Osteoblast (primary cell): ENCODE measurements around the gene PRSS3. TPM values are rescaled to one million over a fixed set of nuclear protein-coding genes. Genes with fewer than 3 reads are reported as not detected.
"Not testable (repeated sequence)": the region's sequence is repeated elsewhere in the genome, so short reads cannot be mapped to it uniquely, and the experiment has no call there.

Experiments used
- DNase-seq: peaks from one replicate; pipeline ENCODE4 v3.0.0; 2011; ENCODE audit warnings: low spot score, mixed read lengths; ENCODE audit not compliant: insufficient read length; ENCODE audit errors: missing footprints
- H2AFZ ChIP-seq: 2 replicates; pipeline ENCODE4 v1.6.0; 2011; ENCODE audit warnings: mild to moderate bottlenecking, low read length
- H3K27ac ChIP-seq: 2 replicates; pipeline ENCODE4 v1.5.1; 2011; ENCODE audit warnings: mild to moderate bottlenecking, low read depth, low read length, moderate library complexity
- H3K27me3 ChIP-seq: 2 replicates; pipeline ENCODE4 v1.6.0; 2012; ENCODE audit warnings: mild to moderate bottlenecking, control low read depth, inconsistent platforms, low read length, moderate library complexity; ENCODE audit not compliant: insufficient read depth
- H3K36me3 ChIP-seq: 2 replicates; pipeline ENCODE4 v1.5.1; 2011; ENCODE audit warnings: mild to moderate bottlenecking, low read length, control low read depth, moderate library complexity; ENCODE audit not compliant: insufficient read depth
- H3K4me1 ChIP-seq: 2 replicates; pipeline ENCODE4 v1.5.1; 2011; ENCODE audit warnings: mild to moderate bottlenecking, low read length, control low read depth, moderate library complexity; ENCODE audit not compliant: insufficient read depth
- H3K4me2 ChIP-seq: 2 replicates; pipeline ENCODE4 v1.6.0; 2011; ENCODE audit warnings: mild to moderate bottlenecking, low read length; ENCODE audit not compliant: insufficient read depth
- H3K4me3 ChIP-seq: fragments of 200-600 bp; sonication (generic); 3 replicates; pipeline ENCODE4 v1.5.1; 2012; ENCODE audit warnings: mild to moderate bottlenecking, low read length, inconsistent platforms; ENCODE audit not compliant: insufficient read depth
- H3K79me2 ChIP-seq: 2 replicates; pipeline ENCODE4 v1.6.0; 2012; ENCODE audit warnings: mild to moderate bottlenecking, low read length, control low read depth, inconsistent platforms; ENCODE audit not compliant: insufficient read depth
- H3K9me3 ChIP-seq: 2 replicates; pipeline ENCODE4 v1.5.1; 2011; ENCODE audit warnings: low read depth, low read length, control low read depth
- H4K20me1 ChIP-seq: 2 replicates; pipeline ENCODE4 v1.6.0; 2012; ENCODE audit warnings: mild to moderate bottlenecking, low read length, control low read depth; ENCODE audit not compliant: insufficient read depth
- total RNA-seq: library from RNA; depleted of rRNA; stranded (reverse); fragments of >200 nt; gene quantifications from 2 replicates; pipeline ENCODE4 v1.2.3, GENCODE V29; 2012
- TF ChIP-seq, protein P1 (sequence below): IDR thresholded peaks from 2 replicates; pipeline ENCODE4 v1.5.1; 2011; ENCODE audit warnings: mild to moderate bottlenecking, low read depth, low read length, moderate library complexity; ENCODE audit errors: extremely low read depth

The PRSS3 gene
- total RNA-seq, 1 donor = 2.2 TPM

DNA sequence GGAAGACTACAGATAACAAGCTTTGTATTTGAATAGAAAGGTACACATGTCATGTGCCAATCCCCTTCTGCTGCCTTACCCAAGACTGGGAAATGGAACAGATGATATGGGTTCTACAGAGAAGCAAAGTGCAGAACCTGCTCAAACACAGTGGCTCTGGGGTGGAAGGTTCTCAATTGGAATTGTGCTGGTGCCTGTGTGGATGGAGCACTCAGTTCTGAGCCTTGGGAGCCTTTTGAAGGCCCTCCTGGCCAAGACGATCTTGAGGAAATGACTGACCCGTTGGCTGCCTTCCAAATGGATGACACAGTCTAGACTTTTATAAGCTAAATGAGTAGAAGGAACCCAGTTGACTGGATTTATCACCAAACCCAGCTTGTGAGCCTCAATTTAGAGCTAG is 4.2 kb upstream of the PRSS3 start:
- TF ChIP-seq, protein P1, sequence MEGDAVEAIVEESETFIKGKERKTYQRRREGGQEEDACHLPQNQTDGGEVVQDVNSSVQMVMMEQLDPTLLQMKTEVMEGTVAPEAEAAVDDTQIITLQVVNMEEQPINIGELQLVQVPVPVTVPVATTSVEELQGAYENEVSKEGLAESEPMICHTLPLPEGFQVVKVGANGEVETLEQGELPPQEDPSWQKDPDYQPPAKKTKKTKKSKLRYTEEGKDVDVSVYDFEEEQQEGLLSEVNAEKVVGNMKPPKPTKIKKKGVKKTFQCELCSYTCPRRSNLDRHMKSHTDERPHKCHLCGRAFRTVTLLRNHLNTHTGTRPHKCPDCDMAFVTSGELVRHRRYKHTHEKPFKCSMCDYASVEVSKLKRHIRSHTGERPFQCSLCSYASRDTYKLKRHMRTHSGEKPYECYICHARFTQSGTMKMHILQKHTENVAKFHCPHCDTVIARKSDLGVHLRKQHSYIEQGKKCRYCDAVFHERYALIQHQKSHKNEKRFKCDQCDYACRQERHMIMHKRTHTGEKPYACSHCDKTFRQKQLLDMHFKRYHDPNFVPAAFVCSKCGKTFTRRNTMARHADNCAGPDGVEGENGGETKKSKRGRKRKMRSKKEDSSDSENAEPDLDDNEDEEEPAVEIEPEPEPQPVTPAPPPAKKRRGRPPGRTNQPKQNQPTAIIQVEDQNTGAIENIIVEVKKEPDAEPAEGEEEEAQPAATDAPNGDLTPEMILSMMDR = no peak
- peaks cover 4% of the 10 kb centered on the region for H3K27me3 ChIP-seq
- peak; percentile 48 for DNase-seq

DNA sequence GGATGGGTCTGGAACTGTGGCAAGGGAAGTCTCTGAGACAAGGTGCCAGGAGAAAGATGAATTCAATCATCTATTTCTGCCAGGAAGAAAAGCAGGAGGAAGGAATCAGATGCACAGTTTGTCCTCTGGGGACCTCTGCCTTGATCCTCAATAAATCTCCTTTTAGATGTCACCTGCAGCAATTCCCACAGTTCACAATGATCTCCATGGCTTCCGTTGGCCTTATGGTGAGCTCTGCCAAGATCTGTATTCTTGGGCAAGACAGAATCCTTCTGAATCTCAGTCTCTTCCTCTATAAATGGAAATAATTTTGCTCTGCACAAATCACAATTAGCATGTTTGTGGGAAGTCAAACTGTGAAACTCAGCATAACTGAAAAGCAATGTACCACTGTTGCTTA is 1.9 kb upstream of the PRSS3 start:
- not testable (repeated sequence) for H3K9me3 ChIP-seq, H3K27ac ChIP-seq, H3K36me3 ChIP-seq, H4K20me1 ChIP-seq, DNase-seq, H3K4me3 ChIP-seq, H3K4me1 ChIP-seq, H2AFZ ChIP-seq, H3K4me2 ChIP-seq, H3K79me2 ChIP-seq
- peaks cover 11% of the 10 kb centered on the region for H3K27me3 ChIP-seq

More for the DNA sequence above, 4.2 kb upstream of the PRSS3 start:
- Histone ChIP-seq H2AFZ (no peak overlapping the region), H3K9me3 (no peaks in the 10 kb centered on the region), H3K27ac (no peak overlapping the region), H3K4me3 (no peak overlapping the region), H3K36me3 (no peaks in the 10 kb centered on the region), H4K20me1 (no peaks in the 10 kb centered on the region), H3K4me1 (peaks cover 9% of the 10 kb centered on the region), H3K79me2 (no peaks in the 10 kb centered on the region), H3K4me2 (no peak overlapping the region)

DNA sequence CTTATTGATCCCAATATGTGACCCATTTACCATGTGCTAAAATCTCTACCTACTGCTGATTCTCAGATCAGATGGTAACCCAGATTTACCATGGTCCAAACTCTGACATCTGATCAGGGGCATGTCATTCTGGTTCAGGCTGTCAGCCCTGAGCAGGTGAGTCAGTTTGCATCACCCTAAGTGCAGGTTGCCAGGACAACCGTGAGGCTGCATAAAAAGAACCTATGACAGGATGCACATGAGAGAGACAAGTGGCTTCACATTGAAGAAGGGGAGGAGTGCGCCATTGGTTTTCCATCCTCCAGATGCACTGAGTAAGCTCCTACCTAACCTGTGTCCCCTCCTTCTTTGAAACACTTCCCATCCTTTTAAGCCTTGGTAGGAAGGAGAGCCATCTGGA is 801 bp upstream of the PRSS3 start:
- no peaks in the 10 kb centered on the region for H3K36me3 ChIP-seq
- no peaks in the 10 kb centered on the region for H4K20me1 ChIP-seq
- H3K9me3 ChIP-seq = no peaks in the 10 kb centered on the region
- H3K27me3 ChIP-seq = peaks cover 11% of the 10 kb centered on the region
- H3K4me1 ChIP-seq = peaks cover 9% of the 10 kb centered on the region
- H2AFZ ChIP-seq = no peak overlapping the region
- H3K4me3 ChIP-seq = no peak overlapping the region
- no peak overlapping the region for H3K27ac ChIP-seq
- TF ChIP-seq, protein P1 = no peak
- DNase-seq = no peak
- H3K4me2 ChIP-seq = no peak overlapping the region
- no peaks in the 10 kb centered on the region for H3K79me2 ChIP-seq

DNA sequence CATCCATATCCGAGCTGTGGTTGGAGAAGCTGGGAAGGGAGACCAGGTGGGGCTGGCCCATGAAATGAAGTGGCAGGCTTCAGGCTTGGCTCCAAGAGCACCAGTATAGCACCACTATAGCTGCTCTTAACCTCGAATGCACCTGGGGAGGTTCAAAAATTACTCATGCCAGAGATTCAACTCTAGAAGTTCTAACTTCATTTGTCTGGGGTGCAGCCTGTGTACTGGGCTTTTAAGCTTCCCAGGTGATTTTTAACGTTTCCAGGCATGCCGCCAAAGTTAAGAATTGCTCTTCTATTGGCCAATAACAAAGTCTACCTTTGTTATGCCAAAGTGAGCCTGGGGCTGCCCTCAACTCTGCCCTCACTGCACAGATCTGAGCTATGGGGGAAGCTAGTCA is 458 bp downstream of the PRSS3 start:
- no peak overlapping the region for H3K4me3 ChIP-seq
- H3K4me1 ChIP-seq = peaks cover 9% of the 10 kb centered on the region
- H4K20me1 ChIP-seq = no peaks in the 10 kb centered on the region
- H3K27me3 ChIP-seq = peaks cover 11% of the 10 kb centered on the region
- no peak overlapping the region for H3K4me2 ChIP-seq
- H2AFZ ChIP-seq = no peak overlapping the region
- no peak overlapping the region for H3K27ac ChIP-seq
- no peaks in the 10 kb centered on the region for H3K36me3 ChIP-seq
- no peak for DNase-seq
- TF ChIP-seq, protein P1 = no peak
- no peaks in the 10 kb centered on the region for H3K9me3 ChIP-seq
- no peaks in the 10 kb centered on the region for H3K79me2 ChIP-seq

DNA sequence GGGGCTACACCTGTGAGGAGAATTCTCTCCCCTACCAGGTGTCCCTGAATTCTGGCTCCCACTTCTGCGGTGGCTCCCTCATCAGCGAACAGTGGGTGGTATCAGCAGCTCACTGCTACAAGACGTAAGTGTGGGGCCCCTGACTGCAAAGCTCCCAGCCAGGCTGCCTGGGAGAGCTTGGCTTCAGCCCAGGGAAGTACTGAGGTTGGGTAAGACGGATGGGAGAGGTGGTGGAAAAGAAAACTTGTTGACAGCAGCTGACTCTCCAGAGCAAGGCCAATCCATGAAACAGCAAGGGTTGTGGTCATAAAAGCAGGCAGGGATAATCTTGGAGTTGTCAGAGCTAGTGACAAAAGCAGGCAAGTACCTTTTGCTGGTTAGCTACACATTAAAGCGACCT is 1.3 kb downstream of the PRSS3 start:
- H3K27me3 ChIP-seq = peaks cover 11% of the 10 kb centered on the region
- not testable (repeated sequence) for H3K9me3 ChIP-seq, H4K20me1 ChIP-seq

More for the DNA sequence above, 1.3 kb downstream of the PRSS3 start:
- H3K4me1 ChIP-seq, H3K4me3 ChIP-seq, H2AFZ ChIP-seq, H3K4me2 ChIP-seq, H3K27ac ChIP-seq, H3K79me2 ChIP-seq, DNase-seq, H3K36me3 ChIP-seq: not testable (repeated sequence)
